ENCODE data around the gene CRIP3. TPM values are rescaled to one million over a fixed set of nuclear protein-coding genes. Genes with fewer than 3 reads are reported as not detected.
A peak's percentile ranks its signal among the peaks of the same experiment; 100 is the strongest.

Gene CRIP3
- total and polyA plus RNA-seq, 2 of the 13 experiments (the other 11 are each of a cell fraction or from before 2014, with no cell fraction given): 6.3 to 9.3 TPM

GRCh38 chr6:43267619-43268354, 40.8 kb downstream of the CRIP3 start (continued):
- TF ChIP-seq ZNF589 (CRISPR knock-in tag; conservative IDR thresholded peaks at IDR 0.05) (peak; percentile 99), ZNF33B (CRISPR knock-in tag; IDR thresholded peaks at IDR 0.05) (peak; percentile 98), BCL3 (CRISPR knock-in tag; IDR thresholded peaks at IDR 0.05) (peak; percentile 98), PBX2 (CRISPR knock-in tag; IDR thresholded peaks at IDR 0.05) (peak; percentile 59), NR2F1 (CRISPR knock-in tag; IDR thresholded peaks at IDR 0.05) (peak; percentile 95 to 98), ZNF343 (CRISPR knock-in tag; IDR thresholded peaks at IDR 0.05) (no peak), ZNF205 (CRISPR knock-in tag; IDR thresholded peaks at IDR 0.05) (peak; percentile 97), PTBP1 (IDR thresholded peaks at IDR 0.05; ENCODE audit: low read depth, low read length, poor library complexity, severe bottlenecking) (no peak), ZNF263 (CRISPR knock-in tag; IDR thresholded peaks at IDR 0.05) (peak; percentile 79), TCF7L2 (IDR thresholded peaks at IDR 0.05; ENCODE audit: low read depth, low read length) (peak; percentile 25; the same call in 1 of the 2 replicates), GLMP (CRISPR knock-in tag; IDR thresholded peaks at IDR 0.05; ENCODE audit: borderline replicate concordance) (no peak), SP5 (CRISPR knock-in tag; IDR thresholded peaks at IDR 0.05; ENCODE audit: borderline replicate concordance, low read depth) (peak; percentile 100), PHB2 (IDR thresholded peaks at IDR 0.05; ENCODE audit: partially characterized antibody) (no peak), ARHGAP35 (CRISPR knock-in tag; IDR thresholded peaks at IDR 0.05; ENCODE audit: borderline replicate concordance) (peak; percentile 92), RAD21 (CRISPR knock-in tag; IDR thresholded peaks at IDR 0.05) (peak; percentile 79), GTF2F1 (IDR thresholded peaks at IDR 0.05; ENCODE audit: low read length) (no peak), MZF1 (CRISPR knock-in tag; IDR thresholded peaks at IDR 0.05; ENCODE audit: borderline replicate concordance) (peak; percentile 90; the same call in 1 of the 2 replicates), ZNF558 (CRISPR knock-in tag; IDR thresholded peaks at IDR 0.05; ENCODE audit: borderline replicate concordance) (peak; percentile 91; the same call in 1 of the 2 replicates), ZNF264 (CRISPR knock-in tag; IDR thresholded peaks at IDR 0.05) (peak; percentile 94)
- TF ChIP-seq, protein P1, sequence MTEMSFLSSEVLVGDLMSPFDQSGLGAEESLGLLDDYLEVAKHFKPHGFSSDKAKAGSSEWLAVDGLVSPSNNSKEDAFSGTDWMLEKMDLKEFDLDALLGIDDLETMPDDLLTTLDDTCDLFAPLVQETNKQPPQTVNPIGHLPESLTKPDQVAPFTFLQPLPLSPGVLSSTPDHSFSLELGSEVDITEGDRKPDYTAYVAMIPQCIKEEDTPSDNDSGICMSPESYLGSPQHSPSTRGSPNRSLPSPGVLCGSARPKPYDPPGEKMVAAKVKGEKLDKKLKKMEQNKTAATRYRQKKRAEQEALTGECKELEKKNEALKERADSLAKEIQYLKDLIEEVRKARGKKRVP (CRISPR knock-in tag; IDR thresholded peaks at IDR 0.05): peak in 1 of 2 experiments; percentile 93; a peak in 2 of 4 replicates
- TF ChIP-seq, protein P2, sequence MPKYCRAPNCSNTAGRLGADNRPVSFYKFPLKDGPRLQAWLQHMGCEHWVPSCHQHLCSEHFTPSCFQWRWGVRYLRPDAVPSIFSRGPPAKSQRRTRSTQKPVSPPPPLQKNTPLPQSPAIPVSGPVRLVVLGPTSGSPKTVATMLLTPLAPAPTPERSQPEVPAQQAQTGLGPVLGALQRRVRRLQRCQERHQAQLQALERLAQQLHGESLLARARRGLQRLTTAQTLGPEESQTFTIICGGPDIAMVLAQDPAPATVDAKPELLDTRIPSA (CRISPR knock-in tag; IDR thresholded peaks at IDR 0.05; ENCODE audit: borderline replicate concordance): no peak
- TF ChIP-seq, protein P3, sequence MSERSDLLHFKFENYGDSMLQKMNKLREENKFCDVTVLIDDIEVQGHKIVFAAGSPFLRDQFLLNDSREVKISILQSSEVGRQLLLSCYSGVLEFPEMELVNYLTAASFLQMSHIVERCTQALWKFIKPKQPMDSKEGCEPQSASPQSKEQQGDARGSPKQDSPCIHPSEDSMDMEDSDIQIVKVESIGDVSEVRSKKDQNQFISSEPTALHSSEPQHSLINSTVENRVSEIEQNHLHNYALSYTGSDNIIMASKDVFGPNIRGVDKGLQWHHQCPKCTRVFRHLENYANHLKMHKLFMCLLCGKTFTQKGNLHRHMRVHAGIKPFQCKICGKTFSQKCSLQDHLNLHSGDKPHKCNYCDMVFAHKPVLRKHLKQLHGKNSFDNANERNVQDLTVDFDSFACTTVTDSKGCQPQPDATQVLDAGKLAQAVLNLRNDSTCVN (CRISPR knock-in tag; IDR thresholded peaks at IDR 0.05; ENCODE audit: borderline replicate concordance): peak; percentile 99
